HG03108 (cell line): Measurements from ENCODE around the gene FXR2.

ENCODE experiments used
- ATAC-seq: cut with Tn5 transposase; IDR thresholded peaks from one replicate; pipeline ENCODE4 v1.9.1; 2021; ENCODE audit warnings: moderate library complexity; ENCODE audit not compliant: unreplicated experiment

The FXR2 gene

DNA sequence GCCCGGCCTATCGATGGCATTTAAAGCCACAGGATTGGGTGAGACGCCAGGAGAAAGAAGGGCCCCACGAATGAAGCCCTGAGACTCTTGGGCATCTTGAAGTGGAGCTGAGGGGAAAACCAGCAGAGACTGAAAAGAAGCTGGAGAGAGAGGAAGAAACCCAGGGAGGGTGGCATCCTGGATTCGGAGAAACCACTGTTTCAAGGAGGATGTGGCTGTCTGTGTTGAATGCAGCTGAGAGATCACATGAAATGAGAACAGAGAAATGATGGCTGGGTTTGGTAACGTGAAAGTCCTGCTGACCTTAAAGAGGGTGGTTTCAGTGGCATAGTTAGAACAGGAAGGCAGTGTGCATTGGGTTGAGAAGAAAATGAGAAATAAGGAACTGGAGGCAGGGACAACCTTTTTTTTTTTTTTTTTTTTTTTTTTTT, 62.1 kb downstream of the FXR2 start:
- peak; percentile 78 for ATAC-seq

- no peak for ATAC-seq
Measured at GRCh38 chr17:7551396-7551795, 63.3 kb downstream of the FXR2 start.

DNA sequence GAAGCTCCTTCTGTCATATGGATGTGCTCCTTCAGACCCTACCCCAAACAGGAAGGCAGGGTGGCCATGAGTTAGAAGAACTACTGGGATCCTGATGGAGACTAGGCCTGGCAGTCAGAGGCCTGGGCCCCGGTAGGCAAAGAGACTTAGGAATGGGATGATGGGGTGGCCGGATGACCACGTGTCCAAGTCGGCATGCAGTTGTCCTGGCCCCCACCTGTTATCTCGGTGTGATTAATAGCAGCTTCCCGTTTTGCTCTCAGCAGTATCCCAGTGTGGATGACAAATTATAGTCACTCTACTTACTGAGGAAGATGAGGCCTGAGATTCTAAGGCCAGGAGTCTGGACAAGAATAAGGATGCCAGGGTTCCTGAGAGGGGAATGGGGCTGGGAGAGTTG, 64.4 kb downstream of the FXR2 start:
- no peak for ATAC-seq

GRCh38 chr17:7549401-7550055, 65.2 kb downstream of the FXR2 start:
- ATAC-seq: no peak

GRCh38 chr17:7548585-7549400, 65.9 kb downstream of the FXR2 start, which contains the start of gene TNFSF12:
TSS of gene TNFSF12 (plus strand) at chr17:7549058. CDS start at chr17:7549154, 96 bp downstream.
- no peak for ATAC-seq

DNA sequence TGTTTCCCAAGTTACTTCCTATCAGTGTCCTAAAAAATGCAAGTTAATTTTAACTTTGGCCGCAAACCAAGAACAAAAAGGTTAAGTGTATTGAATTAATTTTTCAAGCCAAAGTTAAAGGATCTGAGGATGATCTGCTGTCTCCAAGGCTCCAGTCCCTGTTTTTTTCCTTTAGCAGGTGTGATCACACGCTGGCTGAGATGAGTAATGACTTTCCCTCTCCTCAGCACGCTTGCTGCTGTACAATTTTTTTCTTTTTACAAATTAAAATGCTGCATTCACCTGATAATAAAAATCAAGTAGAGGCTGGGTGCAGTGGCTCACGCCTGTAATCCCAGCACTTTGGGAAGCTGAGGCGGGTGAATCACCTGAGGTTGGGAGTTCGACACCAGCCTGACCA, 69.8 kb downstream of the FXR2 start:
- ATAC-seq: no peak
